GM18508 (cell line): Measurements from ENCODE around the gene TBKBP1.

Experiments
- ATAC-seq: cut with Tn5 transposase; IDR thresholded peaks from one replicate; pipeline ENCODE4 v1.9.1; 2021; ENCODE audit warnings: moderate number of reproducible peaks; ENCODE audit not compliant: insufficient read depth, unreplicated experiment

The TBKBP1 gene

GRCh38 chr17:47712330-47713023, 18.5 kb downstream of the TBKBP1 start:
- no peak for ATAC-seq

GRCh38 chr17:47713980-47714700, 20.2 kb downstream of the TBKBP1 start:
- no peak for ATAC-seq

GRCh38 chr17:47714773-47715396, 20.9 kb downstream of the TBKBP1 start:
- no peak for ATAC-seq

DNA sequence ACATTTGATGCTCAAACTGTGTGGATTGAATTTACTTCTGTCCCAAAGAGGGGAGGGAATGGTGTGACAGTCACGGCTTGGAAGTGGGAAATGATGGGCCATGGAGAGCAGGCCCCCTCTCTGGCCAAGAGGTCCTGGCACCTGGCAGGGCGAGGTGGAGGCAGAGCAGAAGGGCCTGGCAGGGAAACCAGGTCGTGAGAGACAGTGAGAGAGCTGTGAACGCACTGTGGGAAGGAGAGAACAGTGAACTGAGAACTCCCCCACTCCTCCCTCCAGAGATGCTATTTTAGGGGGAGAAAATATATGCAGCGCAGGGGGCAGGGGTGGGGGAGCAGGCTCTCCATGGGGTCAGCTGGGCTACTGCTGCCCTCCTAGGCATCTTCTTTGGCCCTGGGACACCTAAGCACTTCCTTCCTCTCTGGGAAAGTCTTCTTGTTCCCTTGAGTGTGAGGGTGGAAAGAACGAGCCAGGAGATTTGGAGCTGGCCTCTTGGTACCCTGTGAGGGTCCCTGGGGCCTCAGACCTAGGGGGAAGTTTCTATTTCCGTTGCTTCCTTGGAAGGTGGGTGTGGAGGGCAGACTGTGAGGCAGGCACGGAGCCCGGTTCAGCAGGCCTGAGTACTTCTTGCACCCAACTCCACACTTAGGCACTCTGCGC, 21.8 kb downstream of the TBKBP1 start:
- no peak for ATAC-seq

- no peak for ATAC-seq
Observed at GRCh38 chr17:47716375-47716774, 22.4 kb downstream of the TBKBP1 start.

GRCh38 chr17:47717261-47717697, 23.3 kb downstream of the TBKBP1 start:
- ATAC-seq: no peak

DNA sequence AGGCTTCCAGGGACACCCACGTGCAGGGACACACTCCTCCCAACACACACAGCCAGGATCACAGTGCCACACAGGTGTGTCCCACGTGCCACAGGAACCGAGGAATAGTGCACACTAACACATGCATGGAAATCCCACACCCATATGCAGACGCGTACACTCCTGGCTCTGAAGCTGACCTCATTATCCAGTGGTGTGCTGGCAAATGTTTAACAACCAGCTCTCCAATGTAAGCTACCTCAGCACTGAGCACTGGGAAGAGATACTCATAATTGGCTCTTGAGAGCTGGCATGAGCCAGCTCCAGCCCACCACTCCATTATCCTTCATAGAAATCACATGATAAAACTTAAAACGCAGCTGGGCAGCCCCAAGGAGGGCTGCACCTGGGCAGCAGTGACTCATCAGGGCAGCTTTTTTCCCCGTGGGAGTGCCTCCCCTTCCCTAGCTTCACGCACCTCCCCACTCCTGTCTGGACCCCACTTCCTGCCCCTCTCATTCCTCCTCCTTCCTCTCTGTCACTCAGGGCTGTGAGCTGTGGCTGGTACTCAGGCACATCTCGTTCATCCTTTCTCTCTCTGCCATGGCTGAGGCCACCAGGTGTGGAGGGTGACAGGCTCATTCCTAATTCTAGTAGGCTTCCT, 24.1 kb downstream of the TBKBP1 start:
- no peak for ATAC-seq

GRCh38 chr17:47718634-47719405, 24.9 kb downstream of the TBKBP1 start:
- ATAC-seq: no peak

DNA sequence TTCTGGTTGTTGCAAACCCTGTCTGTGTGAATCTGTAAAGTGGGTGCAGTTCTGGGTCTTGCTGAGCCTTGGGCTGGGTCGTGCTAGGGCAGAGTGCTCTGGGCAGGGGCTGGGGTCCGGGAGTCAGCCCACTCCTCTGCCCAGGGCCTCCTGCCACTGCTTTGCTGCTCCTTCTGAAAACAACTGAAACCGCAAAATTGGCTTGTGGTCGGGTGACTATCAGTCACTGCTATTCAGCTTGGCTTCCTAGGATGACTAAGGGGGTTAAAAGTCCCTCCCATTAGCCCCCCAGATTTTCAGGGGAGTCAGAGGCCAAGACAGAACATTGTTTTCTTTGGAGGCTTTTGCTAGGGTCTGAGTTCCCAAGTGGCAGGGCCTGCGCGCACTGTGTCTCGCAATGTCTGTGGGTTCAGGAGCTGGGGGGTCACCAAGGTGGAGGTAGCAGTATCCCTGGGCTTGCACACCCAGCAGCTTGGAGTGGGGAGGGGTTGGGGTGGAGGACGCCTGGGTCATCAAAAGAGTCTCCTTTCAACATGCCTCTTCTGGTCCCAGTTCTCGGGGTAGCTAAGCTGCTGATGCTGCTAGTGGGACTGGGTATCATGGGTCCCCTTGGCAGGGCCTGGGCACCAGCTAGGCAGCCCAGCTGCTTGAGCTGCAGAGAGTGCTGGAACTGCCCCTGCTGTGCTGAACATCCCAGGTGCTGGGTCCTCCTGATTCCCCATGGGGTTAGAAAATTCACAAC, 25.6 kb downstream of the TBKBP1 start:
- ATAC-seq: no peak

- ATAC-seq: no peak
Observed at GRCh38 chr17:47720196-47720595, 26.2 kb downstream of the TBKBP1 start.

DNA sequence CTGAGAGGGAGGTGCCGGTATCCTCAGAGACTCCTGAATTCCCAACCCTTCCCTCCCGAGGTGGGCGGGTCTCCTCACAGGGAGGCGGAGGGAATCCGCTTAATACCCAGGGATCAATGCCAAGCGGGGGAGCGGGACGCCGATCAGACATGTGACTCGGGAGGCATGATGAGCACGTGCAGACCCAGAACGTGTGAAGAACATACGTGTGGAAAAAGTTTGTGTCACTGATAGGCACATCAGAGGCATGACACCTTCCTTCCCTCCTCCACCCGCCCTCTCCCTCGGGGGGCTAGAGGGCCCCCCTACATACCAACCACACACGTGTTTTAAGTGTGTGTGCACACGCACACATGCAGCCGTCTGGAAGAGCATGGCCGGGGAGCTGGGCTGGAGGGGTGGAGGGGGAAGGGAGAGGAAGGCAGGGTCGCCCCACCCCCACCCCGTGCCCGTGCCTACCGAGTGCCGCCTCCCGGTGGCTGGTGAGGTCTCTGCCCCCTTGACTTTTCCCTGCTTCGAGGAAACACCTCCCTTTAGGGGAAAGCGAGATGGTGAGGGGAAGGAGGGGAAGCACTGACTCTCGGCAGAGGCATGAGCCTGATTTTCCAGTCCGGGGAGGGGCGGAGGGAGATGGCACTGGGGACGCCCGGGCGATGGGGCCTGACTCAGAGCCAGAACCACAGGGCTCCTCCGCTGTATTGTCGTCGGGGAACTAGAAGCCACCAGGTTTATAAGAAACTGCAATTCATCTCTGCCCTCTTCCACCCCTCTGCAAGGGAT, 27.0 kb downstream of the TBKBP1 start:
- ATAC-seq: no peak

DNA sequence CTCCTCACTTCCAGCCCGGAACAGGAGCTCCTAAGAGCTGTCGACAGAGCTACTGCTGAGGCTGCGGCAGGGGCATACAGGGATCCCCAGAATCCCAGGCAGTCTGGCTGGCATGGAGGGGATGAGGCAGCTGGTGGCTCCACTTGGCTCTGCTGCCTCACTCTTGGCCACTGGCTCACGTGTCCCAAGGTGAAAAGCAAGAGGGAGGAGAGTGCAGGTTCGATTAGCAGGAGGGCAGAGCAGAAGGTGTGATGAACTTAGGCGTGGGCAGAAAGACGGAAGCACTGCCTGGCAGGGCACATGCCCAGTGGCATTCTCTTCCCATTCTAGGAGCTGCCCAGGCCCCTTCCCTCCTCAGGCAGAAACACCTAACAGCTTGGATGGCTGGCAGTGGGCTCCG, 27.8 kb downstream of the TBKBP1 start:
- ATAC-seq: no peak

DNA sequence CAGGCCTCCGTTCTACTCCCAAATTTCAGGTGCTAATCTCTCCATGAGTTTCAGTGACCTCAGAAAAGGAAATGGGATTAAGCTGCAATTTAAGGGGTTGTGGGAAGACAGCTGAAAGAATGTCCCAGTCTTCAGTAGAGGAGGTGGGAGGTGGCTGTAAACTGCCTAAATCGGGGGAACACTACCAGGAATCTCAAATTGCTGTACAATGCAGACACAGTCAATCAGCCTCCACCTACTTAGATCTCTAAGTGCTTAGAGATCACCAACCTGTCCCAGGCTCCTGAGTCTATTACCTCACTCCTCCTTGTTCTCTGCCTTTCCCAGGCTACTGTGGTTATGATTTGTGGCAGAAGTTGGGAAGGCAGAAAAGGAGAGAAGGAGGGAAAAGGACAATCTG, 30.7 kb downstream of the TBKBP1 start:
- ATAC-seq: no peak

GRCh38 chr17:47725446-47726111, 31.6 kb downstream of the TBKBP1 start:
- no peak for ATAC-seq

- no peak for ATAC-seq
Observed at GRCh38 chr17:47726796-47727703, 33.1 kb downstream of the TBKBP1 start.

GRCh38 chr17:47727704-47728036, 33.7 kb downstream of the TBKBP1 start:
- no peak for ATAC-seq
